Measurements from ENCODE around the gene ZDBF2. TPM values are rescaled to one million over a fixed set of nuclear protein-coding genes. Genes with fewer than 3 reads are reported as not detected.

ZDBF2 gene
- total and polyA plus RNA-seq, 9 of the 15 experiments (the other 6 are each of a cell fraction or from before 2014, with no cell fraction given), result 0.01 to 0.04 (median 0.03) TPM; not detected in 3

GRCh38 chr2:206259376-206260187, 14.9 kb upstream of the ZDBF2 start:
- BruUV-seq (replicated peaks), result no TSS peak
- FAIRE-seq, result no peak
- Histone ChIP-seq H4K20me1 (replicated peaks; ENCODE audit: control insufficient read depth, insufficient read depth, low read length) (no peaks in the 10 kb centered on the region), H3K27me3 (ENCODE audit: control insufficient read depth in 2 of 2, insufficient read depth in 2 of 2, low read length in 2 of 2) (peaks cover 12 to 46% of the 10 kb centered on the region in 2 experiments; a peak in 4 of 5 replicates), H3K79me2 (ENCODE audit: control insufficient read depth, insufficient read depth, low read length) (no peaks in the 10 kb centered on the region), H3K4me2 (ENCODE audit: insufficient read depth, low read length) (no peak overlapping the region), H3K27ac (ENCODE audit: extremely low read depth, low read depth, low read length) (no peak overlapping the region), H3K9ac (ENCODE audit: insufficient read depth in 1 of 2, low read depth in 2 of 2, low read length in 2 of 2) (no peak overlapping the region), H3K4me1 (replicated peaks in 1 of 2; ENCODE audit: control insufficient read depth in 2 of 2, insufficient read depth in 2 of 2, low read length in 2 of 2) (no peaks in the 10 kb centered on the region), H3K9me1 (ENCODE audit: control insufficient read depth, insufficient read depth, low read length) (no peaks in the 10 kb centered on the region), H2AFZ (ENCODE audit: low read depth, low read length) (no peak overlapping the region), H3K4me3 (no peak overlapping the region), H3K36me3 (ENCODE audit: control insufficient read depth, insufficient read depth, low read length) (no peaks in the 10 kb centered on the region), H3K9me3 (replicated peaks; ENCODE audit: control insufficient read depth, insufficient read depth, low read depth, low read length) (no peaks in the 10 kb centered on the region)
- 0% methylated on average over 10 of the region's 10 CpGs for WGBS (ENCODE audit: insufficient coverage, low coverage, missing lambda C conversion rate)
- intact Hi-C loops (cut with micrococcal nuclease) (loop anchor here (5.0 kb wide), 1 partner anchor 97 kb away; no protein-coding TSS in a partner anchor), in situ Hi-C loops (cut with MboI) (no loop called here)
- TF ChIP-seq ELK3 (CRISPR knock-in tag; IDR thresholded peaks at IDR 0.05), result no peak
- TF ChIP-seq LEF1 (IDR thresholded peaks at IDR 0.05), result no peak
- TF ChIP-seq HOMEZ (CRISPR knock-in tag; IDR thresholded peaks at IDR 0.05), result no peak
- TF ChIP-seq U2AF1 (optimal IDR thresholded peaks at IDR 0.05; ENCODE audit: low read depth, low read length), result no peak
- no peak for TF ChIP-seq ZBTB2 (IDR thresholded peaks at IDR 0.05)
- no peak for TF ChIP-seq CBFA2T3 (IDR thresholded peaks at IDR 0.05)
- no peak for TF ChIP-seq NR0B1 (IDR thresholded peaks at IDR 0.05; ENCODE audit: partially characterized antibody)
- no peak for TF ChIP-seq ZFP91 (CRISPR knock-in tag; IDR thresholded peaks at IDR 0.05)
- no peak for TF ChIP-seq CBX8 (IDR thresholded peaks at IDR 0.05; ENCODE audit: borderline replicate concordance, extremely low read depth, low read depth, low read length, poor library complexity, severe bottlenecking)
- no peak for TF ChIP-seq DPF2 (IDR thresholded peaks at IDR 0.05)
- TF ChIP-seq ATF2 (CRISPR knock-in tag; IDR thresholded peaks at IDR 0.05), result no peak
- TF ChIP-seq ZNF239 (CRISPR knock-in tag; IDR thresholded peaks at IDR 0.05), result no peak
- no peak for ATAC-seq
- ChIA-PET POLR2A (no interaction called here), CTCF (ENCODE audit: low intra/inter-chr PET ratio) (no interaction called here)
- DNase-seq (ENCODE audit: extremely low read depth in 1 of 4, low spot score in 3 of 4), result no peak

All from K562 (cell line).